ENCODE measurements around the gene FRAS1. TPM values are rescaled to one million over a fixed set of nuclear protein-coding genes. Genes with fewer than 3 reads are reported as not detected.

Gene FRAS1
- total RNA-seq, 6 experiments from 2014 or later, result 0.12 to 1.5 (median 0.45) TPM

- H3K4me1 ChIP-seq, result no peaks in the 10 kb centered on the region
- no peak for ATAC-seq
- intact Hi-C loops (cut with DNase I), result no loop called here
- 58% methylated on average over 6 of the region's 6 CpGs for WGBS (ENCODE audit: insufficient coverage, low coverage, low lambda C conversion rate, missing lambda C conversion rate)
- no peak overlapping the region for H3K4me3 ChIP-seq
- no peaks in the 10 kb centered on the region for H3K9me3 ChIP-seq
- no peak for DNase-seq
- no peaks in the 10 kb centered on the region for H3K36me3 ChIP-seq
- no peaks in the 10 kb centered on the region for H3K27me3 ChIP-seq
- TF ChIP-seq, protein P1, sequence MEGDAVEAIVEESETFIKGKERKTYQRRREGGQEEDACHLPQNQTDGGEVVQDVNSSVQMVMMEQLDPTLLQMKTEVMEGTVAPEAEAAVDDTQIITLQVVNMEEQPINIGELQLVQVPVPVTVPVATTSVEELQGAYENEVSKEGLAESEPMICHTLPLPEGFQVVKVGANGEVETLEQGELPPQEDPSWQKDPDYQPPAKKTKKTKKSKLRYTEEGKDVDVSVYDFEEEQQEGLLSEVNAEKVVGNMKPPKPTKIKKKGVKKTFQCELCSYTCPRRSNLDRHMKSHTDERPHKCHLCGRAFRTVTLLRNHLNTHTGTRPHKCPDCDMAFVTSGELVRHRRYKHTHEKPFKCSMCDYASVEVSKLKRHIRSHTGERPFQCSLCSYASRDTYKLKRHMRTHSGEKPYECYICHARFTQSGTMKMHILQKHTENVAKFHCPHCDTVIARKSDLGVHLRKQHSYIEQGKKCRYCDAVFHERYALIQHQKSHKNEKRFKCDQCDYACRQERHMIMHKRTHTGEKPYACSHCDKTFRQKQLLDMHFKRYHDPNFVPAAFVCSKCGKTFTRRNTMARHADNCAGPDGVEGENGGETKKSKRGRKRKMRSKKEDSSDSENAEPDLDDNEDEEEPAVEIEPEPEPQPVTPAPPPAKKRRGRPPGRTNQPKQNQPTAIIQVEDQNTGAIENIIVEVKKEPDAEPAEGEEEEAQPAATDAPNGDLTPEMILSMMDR (IDR thresholded peaks at IDR 0.05), result no peak
- TF ChIP-seq POLR2A (IDR thresholded peaks at IDR 0.05), result no peak
- H3K27ac ChIP-seq, result no peak overlapping the region
Observed at GRCh38 chr4:78310740-78311115, 253.6 kb downstream of the FRAS1 start.

- DNase-seq, result no peak
- intact Hi-C loops (cut with DNase I), result no loop called here
- no peak overlapping the region for H3K27ac ChIP-seq
- no peak overlapping the region for H3K4me3 ChIP-seq
- H3K4me1 ChIP-seq, result no peaks in the 10 kb centered on the region
- no peaks in the 10 kb centered on the region for H3K36me3 ChIP-seq
- no peak for ATAC-seq
- TF ChIP-seq, protein P1 (IDR thresholded peaks at IDR 0.05), result no peak
- no peak for TF ChIP-seq POLR2A (IDR thresholded peaks at IDR 0.05)
- no peaks in the 10 kb centered on the region for H3K9me3 ChIP-seq
- H3K27me3 ChIP-seq, result no peaks in the 10 kb centered on the region
- 53% methylated on average over 3 of the region's 4 CpGs for WGBS (ENCODE audit: insufficient coverage, low coverage, low lambda C conversion rate, missing lambda C conversion rate)
Observed at GRCh38 chr4:78311306-78311705, 254.2 kb downstream of the FRAS1 start.

- Histone ChIP-seq H3K27me3 (no peaks in the 10 kb centered on the region), H3K27ac (no peak overlapping the region), H3K4me3 (no peak overlapping the region), H3K9me3 (no peaks in the 10 kb centered on the region), H3K36me3 (no peaks in the 10 kb centered on the region), H3K4me1 (no peaks in the 10 kb centered on the region)
- TF ChIP-seq POLR2A (IDR thresholded peaks at IDR 0.05), result no peak
- TF ChIP-seq, protein P1 (IDR thresholded peaks at IDR 0.05), result no peak
- no peak for DNase-seq
- ATAC-seq, result no peak
- 78% methylated on average over 2 of the region's 2 CpGs for WGBS (ENCODE audit: insufficient coverage, low coverage, low lambda C conversion rate, missing lambda C conversion rate)
- intact Hi-C loops (cut with DNase I), result no loop called here
Observed at GRCh38 chr4:78312989-78313753, 256.0 kb downstream of the FRAS1 start.

- ATAC-seq (no peak), DNase-seq (no peak)
- Histone ChIP-seq H3K9me3 (no peaks in the 10 kb centered on the region), H3K27me3 (no peaks in the 10 kb centered on the region), H3K4me1 (no peaks in the 10 kb centered on the region), H3K27ac (no peak overlapping the region), H3K36me3 (no peaks in the 10 kb centered on the region), H3K4me3 (no peak overlapping the region)
- intact Hi-C loops (cut with DNase I), result no loop called here
- no peak for TF ChIP-seq POLR2A (IDR thresholded peaks at IDR 0.05)
- TF ChIP-seq, protein P1 (IDR thresholded peaks at IDR 0.05), result no peak
Observed at GRCh38 chr4:78313754-78314120, 256.6 kb downstream of the FRAS1 start.

DNA sequence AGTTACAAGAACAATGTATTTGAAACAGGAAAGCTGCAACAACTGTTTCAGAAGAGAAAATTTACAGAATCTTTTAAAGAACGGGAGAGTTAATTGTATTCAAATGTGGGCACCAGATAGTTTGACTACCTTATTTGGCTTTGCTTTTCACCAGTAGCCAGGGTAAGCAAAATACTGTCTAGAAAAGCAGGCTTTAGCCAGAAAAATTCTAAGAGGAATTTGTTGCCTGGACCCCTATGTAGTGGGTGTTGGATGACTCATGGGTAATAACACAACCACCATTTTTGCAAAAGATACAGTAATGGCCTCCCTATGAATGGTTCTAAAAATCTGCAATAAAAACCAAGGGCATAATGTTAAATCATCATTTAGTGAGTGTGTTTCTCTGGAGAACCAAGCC, 261.0 kb downstream of the FRAS1 start:
- no peak overlapping the region for H3K27ac ChIP-seq
- DNase-seq (no peak), ATAC-seq (no peak)
- no peaks in the 10 kb centered on the region for H3K9me3 ChIP-seq
- H3K4me3 ChIP-seq, result no peak overlapping the region
- H3K4me1 ChIP-seq, result no peaks in the 10 kb centered on the region
- no peaks in the 10 kb centered on the region for H3K36me3 ChIP-seq
- no peaks in the 10 kb centered on the region for H3K27me3 ChIP-seq
- TF ChIP-seq, protein P1 (IDR thresholded peaks at IDR 0.05), result no peak
- TF ChIP-seq POLR2A (IDR thresholded peaks at IDR 0.05), result no peak
- intact Hi-C loops (cut with DNase I), result no loop called here
- 89% methylated on average over 1 of the region's 1 CpG for WGBS (ENCODE audit: insufficient coverage, low coverage, low lambda C conversion rate, missing lambda C conversion rate)

Measured in right lobe of liver (tissue), 6 donors.